HL-60 (cell line): ENCODE results near the gene MTM1.

Experiments
- CTCF ChIP-seq: IDR thresholded peaks from one replicate; pipeline ENCODE4 v1.5.1; 2011; ENCODE audit warnings: low read length, control low read depth, inconsistent platforms; ENCODE audit not compliant: insufficient read depth
- POLR2AphosphoS5 ChIP-seq: IDR thresholded peaks from 2 replicates; pipeline ENCODE4 v1.6.1; 2012; ENCODE audit warnings: low read depth

GRCh38 chrX:150692296-150692695 lies 123.9 kb downstream of the MTM1 start:
- TF ChIP-seq CTCF: no peak
- TF ChIP-seq POLR2AphosphoS5: no peak
